B cell (primary cell): ENCODE measurements around the gene CDHR3. TPM values are rescaled to one million over a fixed set of nuclear protein-coding genes. Genes with fewer than 3 reads are reported as not detected.

Source experiments
- ATAC-seq: fragments of 200-7000 bp; cut with Tn5 transposase; one replicate; pipeline ENCODE4 v1.10.0; 2021; ENCODE audit warnings: low read depth, mild to moderate bottlenecking, moderate number of reproducible peaks, moderate library complexity
- CTCF ChIA-PET: fragments of 350-600 bp; sonication (Branson Sonifier 250); formaldehyde crosslinking; loops from one replicate; lab custom pipeline; 2021; ENCODE audit warnings: antibody characterized with exemption, inconsistent platforms; lab: Charles Lee
- POLR2A ChIA-PET: fragments of 350-600 bp; sonication (Branson Sonifier 250); formaldehyde crosslinking; loops from one replicate; lab custom pipeline; 2021; ENCODE audit warnings: antibody characterized with exemption; lab: Charles Lee
- DNase-seq: peaks from one replicate; pipeline ENCODE4 v3.0.0; 2013
- H2AFZ ChIP-seq: 2 replicates; pipeline ENCODE4 v1.6.1; 2012; ENCODE audit warnings: mild to moderate bottlenecking, low read depth, low read length; ENCODE audit not compliant: insufficient read depth, poor library complexity, severe bottlenecking
- H3K27ac ChIP-seq, 2 donors: 1 replicate in 1 of 2; 2 replicates in 1 of 2; pipeline ENCODE4 v1.5.1; 2012 to 2013; ENCODE audit warnings: low read length in 2 of 2, mild to moderate bottlenecking in 2 of 2, moderate library complexity in 1 of 2
- H3K27me3 ChIP-seq, 4 experiments: fragments of 200-600 bp in 1 of 4; sonication (generic) in 1 of 4; replicated peaks in 1 of 4; 1 replicate in 2 of 4; 2 replicates in 2 of 4; pipeline versions ENCODE4 v1.6.1 to v1.7.0; 2013 to 2016; ENCODE audit warnings: low read length in 3 of 4, mild to moderate bottlenecking in 2 of 4, mixed read lengths in 1 of 4, moderate library complexity in 1 of 4; ENCODE audit not compliant: insufficient read depth in 4 of 4, control insufficient read depth in 3 of 4; ENCODE audit errors: control extremely low read depth in 1 of 4
- H3K36me3 ChIP-seq, 2 experiments: replicated peaks in 1 of 2; 1 replicate in 1 of 2; 2 replicates in 1 of 2; pipeline versions ENCODE4 v1.6.1 to v1.7.1; 2013; ENCODE audit warnings: low read length in 1 of 2; ENCODE audit not compliant: insufficient read depth in 2 of 2, control insufficient read depth in 1 of 2; ENCODE audit errors: control extremely low read depth in 1 of 2, extremely low read depth in 1 of 2
- H3K4me1 ChIP-seq, 2 donors: fragments of 200-600 bp in 1 of 2; sonication (generic) in 1 of 2; 1 replicate in 1 of 2; 2 replicates in 1 of 2; pipeline versions ENCODE4 v1.5.1 to v1.6.1; 2013 to 2017; ENCODE audit warnings: low read length in 2 of 2; ENCODE audit not compliant: control insufficient read depth in 2 of 2, insufficient read depth in 2 of 2
- H3K4me2 ChIP-seq: replicated peaks from 2 replicates; pipeline ENCODE3; 2012; ENCODE audit warnings: mild to moderate bottlenecking, low read depth, low read length; ENCODE audit not compliant: poor library complexity, severe bottlenecking
- H3K4me3 ChIP-seq, 5 experiments: fragments of 200-600 bp in 1 of 5; sonication (generic) in 1 of 5; 1 replicate in 3 of 5; 2 replicates in 2 of 5; pipeline versions ENCODE4 v1.5.1 to v1.7.0; 2011 to 2016; ENCODE audit warnings: low read length in 4 of 5, mild to moderate bottlenecking in 4 of 5, low read depth in 2 of 5, control low read depth in 1 of 5, moderate library complexity in 1 of 5; ENCODE audit not compliant: insufficient read depth in 1 of 5; ENCODE audit errors: control extremely low read depth in 1 of 5, extremely low read depth in 1 of 5
- H3K79me2 ChIP-seq: fragments of 200-600 bp; sonication (generic); one replicate; pipeline ENCODE4 v1.6.0; 2016; ENCODE audit warnings: low read length; ENCODE audit not compliant: control insufficient read depth, insufficient read depth
- H3K9ac ChIP-seq: fragments of 200-600 bp; sonication (generic); 2 replicates; pipeline ENCODE4 v1.6.1; 2017; ENCODE audit warnings: mild to moderate bottlenecking, low read length, moderate library complexity
- H3K9me3 ChIP-seq, 3 donors: one replicate each; pipeline versions ENCODE4 v1.6.1 to v1.7.1; 2013; ENCODE audit warnings: low read length in 2 of 3; ENCODE audit not compliant: control insufficient read depth in 2 of 3, insufficient read depth in 1 of 3; ENCODE audit errors: control extremely low read depth in 1 of 3
- H4K20me1 ChIP-seq: 2 replicates; pipeline ENCODE4 v1.6.0; 2012; ENCODE audit warnings: mild to moderate bottlenecking, low read length; ENCODE audit not compliant: insufficient read depth, control insufficient read depth, poor library complexity, severe bottlenecking
- H3K27ac Mint-ChIP-seq: one replicate; pipeline ENCODE4 v1.8.0; 2021; ENCODE audit warnings: mixed read lengths
- H3K27me3 Mint-ChIP-seq: one replicate; pipeline ENCODE4 v1.8.0; 2021; ENCODE audit warnings: mixed read lengths
- H3K4me1 Mint-ChIP-seq: one replicate; pipeline ENCODE4 v1.8.0; 2021; ENCODE audit warnings: mixed read lengths
- H3K4me3 Mint-ChIP-seq: one replicate; pipeline ENCODE4 v1.8.0; 2021; ENCODE audit warnings: mixed read lengths
- H3K9me3 Mint-ChIP-seq: one replicate; pipeline ENCODE4 v1.8.0; 2022; ENCODE audit warnings: mixed read lengths; ENCODE audit not compliant: insufficient read depth
- CTCF ChIP-seq: fragments of 200-600 bp; IDR thresholded peaks from one replicate; pipeline ENCODE4 v1.8.0; 2022; ENCODE audit warnings: antibody characterized with exemption, mild to moderate bottlenecking
- EZH2 ChIP-seq: IDR thresholded peaks from 2 replicates; pipeline ENCODE4 v1.6.1; 2012; ENCODE audit warnings: borderline replicate concordance, low read depth, mild to moderate bottlenecking, moderate library complexity, low read length; ENCODE audit not compliant: insufficient read depth, poor library complexity, severe bottlenecking
- WGBS: methylation state at CpG from one replicate; pipeline ENCODE4 v1.1.5; 2013; ENCODE audit warnings: missing lambda C conversion rate; ENCODE audit not compliant: insufficient coverage; 5-methylcytosine and 5-hydroxymethylcytosine counted together
- intact Hi-C: fragments of 100-400 bp; cut with micrococcal nuclease; formaldehyde crosslinking; loops from one replicate; pipeline ENCODE4 v1.10.0; 2022
- polyA plus RNA-seq: library from polyadenylated mRNA; depleted of rRNA; stranded (reverse); fragments of >200 nt; gene quantifications from 2 replicates; pipeline ENCODE4 v1.2.3, GENCODE V29; 2012
- total RNA-seq, 2 donors: library from RNA; stranded (reverse); fragments of 120-200 nt in 1 of 2; gene quantifications; 1 replicate in 1 of 2; 2 replicates in 1 of 2; pipeline versions ENCODE4 v1.2.3 to v1.2.4, GENCODE V29; 2013 to 2022

Gene CDHR3
- total and polyA plus RNA-seq, 2 donors (not counting 1 experiment from before 2014, with no cell fraction given), result 0.34 to 2.6 TPM

GRCh38 chr7:105999256-105999655 is 36.2 kb downstream of the CDHR3 start:
- Histone ChIP-seq H3K4me2 (no peak overlapping the region), H3K9ac (no peak overlapping the region), H2AFZ (no peak overlapping the region), H3K4me3 (no peak overlapping the region), H4K20me1 (no peaks in the 10 kb centered on the region), H3K4me1 (no peaks in the 10 kb centered on the region), H3K36me3 (no peaks in the 10 kb centered on the region), H3K27ac (no peak overlapping the region), H3K27me3 (peaks cover 0 to 2% (median 0%) of the 10 kb centered on the region in 4 experiments), H3K9me3 (no peaks in the 10 kb centered on the region), H3K79me2 (no peaks in the 10 kb centered on the region)
- TF ChIP-seq EZH2 (no peak), CTCF (no peak)
- ChIA-PET POLR2A (no interaction called here), CTCF (interaction anchor here (1.3 to 1.6 kb wide), 3 partner anchors 10 to 233 kb away, joined by 3 to 4 read pairs (median 3); no protein-coding TSS in a partner anchor)
- no peak overlapping the region for H3K27ac Mint-ChIP-seq
- intact Hi-C loops, result no loop called here
- WGBS, result 84% methylated on average over 3 of the region's 5 CpGs
- no peaks in the 10 kb centered on the region for H3K4me1 Mint-ChIP-seq
- H3K9me3 Mint-ChIP-seq, result no peaks in the 10 kb centered on the region
- ATAC-seq (no peak), DNase-seq (no peak)
- H3K27me3 Mint-ChIP-seq, result peaks cover 3% of the 10 kb centered on the region
- H3K4me3 Mint-ChIP-seq, result no peak overlapping the region

- H3K27me3 ChIP-seq, result no peaks in the 10 kb centered on the region
- H2AFZ ChIP-seq, result no peak overlapping the region
- no peak overlapping the region for H3K4me3 ChIP-seq
- Mint-ChIP-seq H3K27me3 (no peaks in the 10 kb centered on the region), H3K9me3 (peaks cover 5% of the 10 kb centered on the region), H3K27ac (no peak overlapping the region), H3K4me3 (no peak overlapping the region), H3K4me1 (no peaks in the 10 kb centered on the region)
- no peaks in the 10 kb centered on the region for H3K36me3 ChIP-seq
- intact Hi-C loops, result no loop called here
- H3K79me2 ChIP-seq, result no peaks in the 10 kb centered on the region
- no peaks in the 10 kb centered on the region for H3K9me3 ChIP-seq
- no peak overlapping the region for H3K4me2 ChIP-seq
- 88% methylated on average over 6 of the region's 7 CpGs for WGBS
- ChIA-PET CTCF (interaction anchor here (1.4 kb wide), 1 partner anchor 152 kb away, joined by 3 read pairs; no protein-coding TSS in a partner anchor), POLR2A (no interaction called here)
- TF ChIP-seq EZH2, result no peak
- TF ChIP-seq CTCF, result no peak
- no peaks in the 10 kb centered on the region for H3K4me1 ChIP-seq
- no peak for ATAC-seq
- no peak for DNase-seq
- H3K9ac ChIP-seq, result no peak overlapping the region
- H4K20me1 ChIP-seq, result no peaks in the 10 kb centered on the region
- no peak overlapping the region for H3K27ac ChIP-seq
Observed at GRCh38 chr7:106001196-106001595, 38.1 kb downstream of the CDHR3 start.
